Measurements from ENCODE around the gene PLEKHB1. TPM values are rescaled to one million over a fixed set of nuclear protein-coding genes. Genes with fewer than 3 reads are reported as not detected.

Gene PLEKHB1
- total RNA-seq, 6 experiments from 2014 or later: 0.42 to 2.1 (median 0.96) TPM

DNA sequence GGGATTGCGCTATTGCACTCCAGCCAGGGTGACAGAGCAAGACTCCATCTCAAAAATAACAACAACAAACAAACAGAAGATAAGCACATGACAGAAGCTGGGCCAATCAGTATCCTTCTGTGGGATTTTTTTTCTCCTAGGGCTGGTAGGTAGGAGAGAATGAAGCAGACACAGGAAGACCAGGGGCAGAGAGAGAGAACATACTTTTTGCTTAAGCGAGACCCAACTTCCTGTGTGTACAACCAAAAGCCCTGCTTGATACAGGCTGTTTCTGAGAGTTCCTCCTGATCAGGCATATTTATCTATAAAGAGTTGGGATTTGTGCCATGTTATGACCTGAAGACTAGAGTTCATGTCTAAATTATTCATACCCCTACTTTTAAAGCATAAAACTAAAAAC is 12.4 kb upstream of the PLEKHB1 start:
- intact Hi-C loops (cut with DNase I): no loop called here
- Histone ChIP-seq H3K4me1 (no peaks in the 10 kb centered on the region), H3K4me3 (no peak overlapping the region), H3K36me3 (no peaks in the 10 kb centered on the region), H3K9me3 (no peaks in the 10 kb centered on the region), H3K27ac (no peak overlapping the region), H3K27me3 (no peaks in the 10 kb centered on the region)
- TF ChIP-seq, protein P1, sequence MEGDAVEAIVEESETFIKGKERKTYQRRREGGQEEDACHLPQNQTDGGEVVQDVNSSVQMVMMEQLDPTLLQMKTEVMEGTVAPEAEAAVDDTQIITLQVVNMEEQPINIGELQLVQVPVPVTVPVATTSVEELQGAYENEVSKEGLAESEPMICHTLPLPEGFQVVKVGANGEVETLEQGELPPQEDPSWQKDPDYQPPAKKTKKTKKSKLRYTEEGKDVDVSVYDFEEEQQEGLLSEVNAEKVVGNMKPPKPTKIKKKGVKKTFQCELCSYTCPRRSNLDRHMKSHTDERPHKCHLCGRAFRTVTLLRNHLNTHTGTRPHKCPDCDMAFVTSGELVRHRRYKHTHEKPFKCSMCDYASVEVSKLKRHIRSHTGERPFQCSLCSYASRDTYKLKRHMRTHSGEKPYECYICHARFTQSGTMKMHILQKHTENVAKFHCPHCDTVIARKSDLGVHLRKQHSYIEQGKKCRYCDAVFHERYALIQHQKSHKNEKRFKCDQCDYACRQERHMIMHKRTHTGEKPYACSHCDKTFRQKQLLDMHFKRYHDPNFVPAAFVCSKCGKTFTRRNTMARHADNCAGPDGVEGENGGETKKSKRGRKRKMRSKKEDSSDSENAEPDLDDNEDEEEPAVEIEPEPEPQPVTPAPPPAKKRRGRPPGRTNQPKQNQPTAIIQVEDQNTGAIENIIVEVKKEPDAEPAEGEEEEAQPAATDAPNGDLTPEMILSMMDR (IDR thresholded peaks at IDR 0.05): no peak
- no peak for ATAC-seq
- DNase-seq: no peak
- 100% methylated on average over 1 of the region's 2 CpGs for WGBS (ENCODE audit: insufficient coverage, low coverage, low lambda C conversion rate, missing lambda C conversion rate)

DNA sequence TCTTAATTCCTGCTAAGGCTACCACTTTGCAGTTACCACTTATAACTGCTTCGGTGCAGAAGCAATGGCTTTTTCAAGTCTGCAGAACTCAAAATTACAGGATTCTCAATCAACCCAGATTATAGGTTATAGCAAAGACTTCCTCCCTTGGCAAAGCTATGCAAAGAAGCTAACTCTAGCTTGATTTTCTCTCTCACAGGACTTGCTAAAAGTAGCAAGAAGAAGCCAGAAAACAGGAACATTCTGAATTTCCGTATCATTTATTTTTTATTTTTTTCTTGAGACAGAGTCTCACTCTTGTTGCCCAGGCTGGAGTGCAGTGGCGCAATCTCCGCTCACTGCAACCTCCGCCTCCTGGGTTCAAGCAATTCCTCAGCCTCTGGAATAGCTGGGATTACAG is 10.7 kb upstream of the PLEKHB1 start:
- no peak for ATAC-seq
- H3K9me3 ChIP-seq: no peaks in the 10 kb centered on the region
- no peaks in the 10 kb centered on the region for H3K27me3 ChIP-seq
- intact Hi-C loops (cut with DNase I): no loop called here
- no peak overlapping the region for H3K4me3 ChIP-seq
- DNase-seq: no peak
- 81% methylated on average over 5 of the region's 5 CpGs for WGBS (ENCODE audit: insufficient coverage, low coverage, low lambda C conversion rate, missing lambda C conversion rate)
- TF ChIP-seq, protein P1 (IDR thresholded peaks at IDR 0.05): no peak
- TF ChIP-seq POLR2A (IDR thresholded peaks at IDR 0.05): no peak
- no peaks in the 10 kb centered on the region for H3K36me3 ChIP-seq
- no peaks in the 10 kb centered on the region for H3K4me1 ChIP-seq
- no peak overlapping the region for H3K27ac ChIP-seq

GRCh38 chr11:73636249-73636648 is 10.1 kb upstream of the PLEKHB1 start:
- Histone ChIP-seq H3K27ac (no peak overlapping the region), H3K9me3 (no peaks in the 10 kb centered on the region), H3K4me3 (no peak overlapping the region), H3K36me3 (no peaks in the 10 kb centered on the region), H3K27me3 (no peaks in the 10 kb centered on the region), H3K4me1 (no peaks in the 10 kb centered on the region)
- no peak for ATAC-seq
- no peak for TF ChIP-seq POLR2A (IDR thresholded peaks at IDR 0.05)
- TF ChIP-seq, protein P1 (IDR thresholded peaks at IDR 0.05): no peak
- intact Hi-C loops (cut with DNase I): no loop called here
- 67% methylated on average over 1 of the region's 5 CpGs for WGBS (ENCODE audit: insufficient coverage, low coverage, low lambda C conversion rate, missing lambda C conversion rate)
- no peak for DNase-seq

- H3K27me3 ChIP-seq: no peaks in the 10 kb centered on the region
- H3K27ac ChIP-seq: no peak overlapping the region
- TF ChIP-seq, protein P1 (IDR thresholded peaks at IDR 0.05): no peak
- no peak for TF ChIP-seq POLR2A (IDR thresholded peaks at IDR 0.05)
- no peaks in the 10 kb centered on the region for H3K4me1 ChIP-seq
- intact Hi-C loops (cut with DNase I): no loop called here
- H3K9me3 ChIP-seq: no peaks in the 10 kb centered on the region
- no peak for ATAC-seq
- 59% methylated on average over 1 of the region's 1 CpG for WGBS (ENCODE audit: insufficient coverage, low coverage, low lambda C conversion rate, missing lambda C conversion rate)
- no peak overlapping the region for H3K4me3 ChIP-seq
- DNase-seq: no peak
- H3K36me3 ChIP-seq: no peaks in the 10 kb centered on the region
Measured at GRCh38 chr11:73637012-73637411, 9.4 kb upstream of the PLEKHB1 start.

DNA sequence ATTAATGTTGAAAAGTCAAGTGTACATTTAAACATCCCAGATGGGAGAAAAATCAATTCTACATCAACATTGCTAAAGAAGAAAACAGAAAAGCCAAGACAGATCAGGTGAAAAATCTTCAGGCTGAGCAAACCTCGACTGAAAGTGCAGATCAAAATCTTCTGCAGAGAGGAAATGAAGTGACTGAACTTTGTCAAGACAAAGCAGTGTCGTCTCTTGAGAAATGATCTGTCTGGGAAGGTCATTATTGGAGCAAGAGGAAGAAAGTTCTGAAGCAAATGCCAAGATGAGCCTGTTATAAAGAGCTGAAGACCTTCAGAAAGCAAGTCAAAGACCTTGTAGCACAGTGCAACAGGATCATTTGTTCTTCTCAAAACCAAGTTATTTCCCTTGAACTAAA is 5.8 kb upstream of the PLEKHB1 start:
- Histone ChIP-seq H3K27ac (no peak overlapping the region), H3K4me1 (no peaks in the 10 kb centered on the region), H3K9me3 (no peaks in the 10 kb centered on the region), H3K27me3 (no peaks in the 10 kb centered on the region), H3K36me3 (no peaks in the 10 kb centered on the region), H3K4me3 (no peak overlapping the region)
- intact Hi-C loops (cut with DNase I): no loop called here
- no peak for ATAC-seq
- TF ChIP-seq, protein P1 (IDR thresholded peaks at IDR 0.05): no peak
- no peak for TF ChIP-seq POLR2A (IDR thresholded peaks at IDR 0.05)
- 31% methylated on average over 2 of the region's 2 CpGs for WGBS (ENCODE audit: insufficient coverage, low coverage, low lambda C conversion rate, missing lambda C conversion rate)
- DNase-seq: no peak

Measured in right lobe of liver (tissue), 6 donors.